Bronchial epithelial cell (primary cell): ENCODE data around the gene SLC37A3. TPM values are rescaled to one million over a fixed set of nuclear protein-coding genes. Genes with fewer than 3 reads are reported as not detected.

Experiments used
- DNase-seq: peaks from one replicate; pipeline ENCODE4 v3.0.0-alpha.2; 2010; ENCODE audit warnings: low read depth
- FAIRE-seq: peaks from 2 replicates; lab custom pipeline; 2011; peaks lifted over from hg19 to GRCh38; lab: Jason Lieb, UNC
- H3K27me3 ChIP-seq: 2 replicates; pipeline ENCODE4 v1.5.1; 2011; ENCODE audit warnings: low read length; ENCODE audit not compliant: control insufficient read depth, insufficient read depth
- H3K36me3 ChIP-seq: 2 replicates; pipeline ENCODE4 v1.5.1; 2011; ENCODE audit warnings: low read length; ENCODE audit not compliant: control insufficient read depth, insufficient read depth
- H3K4me3 ChIP-seq: 2 replicates; pipeline ENCODE4 v1.5.1; 2011; ENCODE audit warnings: mild to moderate bottlenecking, low read depth, low read length, control low read depth
- CTCF ChIP-seq: IDR thresholded peaks from 2 replicates; pipeline ENCODE4 v1.5.1; 2011; ENCODE audit warnings: mild to moderate bottlenecking, moderate library complexity, low read length, control low read depth, inconsistent platforms; ENCODE audit not compliant: insufficient read depth, severe bottlenecking
- total RNA-seq: library from RNA; depleted of rRNA; stranded (reverse); fragments of >200 nt; gene quantifications from 2 replicates; pipeline ENCODE4 v1.2.1, GENCODE V29; 2014

Gene SLC37A3
- total RNA-seq, 1 donor from 2014 or later, result 58.7 TPM

- no peaks in the 10 kb centered on the region for H3K27me3 ChIP-seq
- no peak for DNase-seq
- H3K36me3 ChIP-seq, result no peaks in the 10 kb centered on the region
- TF ChIP-seq CTCF, result no peak
- no peak for FAIRE-seq
- no peak overlapping the region for H3K4me3 ChIP-seq
Measured at GRCh38 chr7:140398821-140399220, 491 bp upstream of the SLC37A3 start.

DNA sequence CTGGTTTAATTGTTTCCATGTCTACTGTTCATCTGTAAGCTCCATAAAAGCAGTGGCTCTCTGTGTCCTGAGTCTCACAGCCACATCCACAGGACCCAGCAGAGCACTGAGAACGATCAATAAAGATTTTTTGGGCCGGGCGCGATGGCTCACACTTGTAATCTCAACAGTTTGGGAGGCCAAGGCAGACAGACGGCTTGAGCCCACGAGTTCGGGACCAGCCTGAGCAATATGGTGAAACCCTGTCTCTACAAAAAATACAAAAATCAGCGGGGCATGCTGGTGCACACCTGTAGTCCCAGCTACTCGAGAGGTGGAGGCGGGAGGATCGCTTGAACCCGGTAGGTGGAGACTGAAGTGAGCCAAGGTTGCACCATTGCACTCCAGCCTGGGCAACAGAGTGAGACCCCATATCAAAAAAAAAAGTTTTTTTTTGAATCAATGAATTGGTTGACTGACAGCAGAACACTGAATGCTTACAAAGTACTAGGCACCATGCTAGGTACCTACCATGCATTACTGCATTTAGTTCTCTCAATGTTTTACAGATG lies 4.5 kb downstream of the SLC37A3 start:
- DNase-seq (no peak), FAIRE-seq (no peak)
- no peak for TF ChIP-seq CTCF
- H3K4me3 ChIP-seq, result no peak overlapping the region
- H3K36me3 ChIP-seq, result no peaks in the 10 kb centered on the region
- H3K27me3 ChIP-seq, result no peaks in the 10 kb centered on the region

DNA sequence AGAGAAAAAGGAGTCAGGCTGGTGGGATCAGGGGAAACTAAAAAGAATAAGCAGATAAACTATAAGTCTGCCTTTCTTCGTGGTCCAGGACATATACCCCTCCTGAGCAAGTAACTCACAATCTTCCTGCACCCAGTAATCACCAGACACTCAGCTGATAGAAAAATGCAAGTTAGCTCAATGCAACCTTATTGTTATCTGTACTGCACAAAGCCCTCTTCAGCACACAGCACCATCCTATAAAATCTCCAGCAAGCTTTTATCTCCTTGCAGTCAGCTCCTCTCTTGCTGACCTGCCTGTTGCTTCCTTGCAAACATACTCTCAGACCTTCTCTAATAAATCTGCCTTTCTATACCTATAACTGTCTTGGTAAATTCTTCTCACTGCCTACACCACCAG lies 6.7 kb downstream of the SLC37A3 start:
- FAIRE-seq, result no peak
- no peak for TF ChIP-seq CTCF
- DNase-seq, result no peak
- Histone ChIP-seq H3K36me3 (no peaks in the 10 kb centered on the region), H3K4me3 (no peak overlapping the region), H3K27me3 (no peaks in the 10 kb centered on the region)

- TF ChIP-seq CTCF, result no peak
- Histone ChIP-seq H3K4me3 (no peak overlapping the region), H3K36me3 (no peaks in the 10 kb centered on the region), H3K27me3 (no peaks in the 10 kb centered on the region)
- FAIRE-seq (no peak), DNase-seq (no peak)
Measured at GRCh38 chr7:140390466-140391190, 7.7 kb downstream of the SLC37A3 start.

- H3K4me3 ChIP-seq, result no peak overlapping the region
- FAIRE-seq, result no peak
- no peak for TF ChIP-seq CTCF
- DNase-seq, result no peak
- no peaks in the 10 kb centered on the region for H3K27me3 ChIP-seq
- H3K36me3 ChIP-seq, result no peaks in the 10 kb centered on the region
Measured at GRCh38 chr7:140390034-140390433, 8.3 kb downstream of the SLC37A3 start.

- FAIRE-seq, result no peak
- TF ChIP-seq CTCF, result no peak
- H3K4me3 ChIP-seq, result no peak overlapping the region
- no peaks in the 10 kb centered on the region for H3K27me3 ChIP-seq
- H3K36me3 ChIP-seq, result no peaks in the 10 kb centered on the region
- no peak for DNase-seq
Measured at GRCh38 chr7:140389445-140389844, 8.9 kb downstream of the SLC37A3 start.
